Activated naive CD8-positive, alpha-beta T cell treated with anti-CD3 and anti-CD28 coated beads, Interleukin-2, amount 50 U/mL, for 24 hours (primary cell): ENCODE data around the gene PRKN.

ENCODE experiments used
- ATAC-seq: fragments of 150-1000 bp; cut with Tn5 transposase; one replicate; pipeline ENCODE4 v1.10.0; 2021
- DNase-seq: peaks from one replicate; pipeline ENCODE4 v3.0.0; 2021
- H3K27ac Mint-ChIP-seq: one replicate; pipeline ENCODE4 v1.8.0; 2021; ENCODE audit warnings: mild to moderate bottlenecking, mixed read lengths
- H3K27me3 Mint-ChIP-seq: one replicate; pipeline ENCODE4 v1.8.0; 2021; ENCODE audit warnings: mixed read lengths
- H3K36me3 Mint-ChIP-seq: one replicate; pipeline ENCODE4 v1.8.0; 2021; ENCODE audit warnings: low read depth, mixed read lengths
- H3K4me1 Mint-ChIP-seq: one replicate; pipeline ENCODE4 v1.8.0; 2021; ENCODE audit warnings: mixed read lengths
- H3K4me3 Mint-ChIP-seq: one replicate; pipeline ENCODE4 v1.8.0; 2021; ENCODE audit warnings: mild to moderate bottlenecking, moderate library complexity, mixed read lengths
- H3K9me3 Mint-ChIP-seq: one replicate; pipeline ENCODE4 v1.8.0; 2021; ENCODE audit warnings: mixed read lengths

Gene PRKN

DNA sequence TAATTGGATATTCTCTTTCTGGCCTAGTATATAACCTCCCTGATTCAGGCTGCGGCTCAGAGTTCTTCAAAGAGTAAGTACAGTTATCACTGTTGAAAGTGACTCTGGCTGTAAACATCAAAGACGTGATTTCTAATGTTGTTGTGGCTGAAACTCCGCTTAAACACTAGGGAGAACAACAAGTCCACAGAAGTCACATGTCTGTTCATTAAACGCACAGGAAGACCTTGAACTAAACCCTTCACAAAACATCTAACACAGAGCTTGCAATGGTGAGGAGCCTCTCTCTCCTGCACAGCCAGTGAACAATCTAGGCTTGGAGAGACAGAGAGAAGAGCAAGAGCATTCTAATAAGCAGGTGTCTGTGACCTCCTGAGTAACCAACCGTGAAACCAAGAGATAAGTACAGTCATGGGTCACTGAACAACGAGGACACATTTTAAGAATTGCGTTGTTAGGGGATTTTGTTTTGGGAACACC lies 249.3 kb downstream of the PRKN start:
- no peaks in the 10 kb centered on the region for H3K27me3 Mint-ChIP-seq
- no peak for DNase-seq
- H3K27ac Mint-ChIP-seq: no peak overlapping the region
- no peaks in the 10 kb centered on the region for H3K9me3 Mint-ChIP-seq
- no peaks in the 10 kb centered on the region for H3K4me1 Mint-ChIP-seq
- no peak overlapping the region for H3K4me3 Mint-ChIP-seq
- H3K36me3 Mint-ChIP-seq: peaks cover 4% of the 10 kb centered on the region
- no peak for ATAC-seq

- no peak overlapping the region for H3K4me3 Mint-ChIP-seq
- ATAC-seq: no peak
- H3K27ac Mint-ChIP-seq: no peak overlapping the region
- peaks cover 4% of the 10 kb centered on the region for H3K36me3 Mint-ChIP-seq
- no peaks in the 10 kb centered on the region for H3K9me3 Mint-ChIP-seq
- DNase-seq: no peak
- no peaks in the 10 kb centered on the region for H3K27me3 Mint-ChIP-seq
- no peaks in the 10 kb centered on the region for H3K4me1 Mint-ChIP-seq
Observed at GRCh38 chr6:162474722-162475121, 252.8 kb downstream of the PRKN start.

DNA sequence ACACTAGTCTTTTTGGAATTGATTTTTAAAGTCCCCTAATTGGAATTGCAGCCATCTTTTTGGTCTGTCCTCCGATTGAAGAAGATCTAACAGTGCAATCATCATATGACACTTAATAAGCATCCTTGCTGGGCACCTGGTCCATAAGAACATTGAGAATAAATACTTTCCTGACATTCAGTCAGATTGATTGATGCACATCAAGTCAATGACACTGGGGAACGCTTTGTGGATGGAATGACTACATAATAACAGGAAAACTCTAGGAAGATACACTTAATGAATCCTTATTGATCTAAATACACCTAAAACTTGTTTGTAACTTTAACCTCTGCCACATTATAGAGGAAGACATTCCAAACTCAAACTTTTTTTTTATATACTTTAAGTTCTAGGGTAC lies 255.7 kb downstream of the PRKN start:
- Mint-ChIP-seq H3K4me3 (no peak overlapping the region), H3K9me3 (no peaks in the 10 kb centered on the region), H3K27me3 (no peaks in the 10 kb centered on the region), H3K36me3 (peaks cover 6% of the 10 kb centered on the region), H3K4me1 (no peaks in the 10 kb centered on the region), H3K27ac (no peak overlapping the region)
- no peak for DNase-seq
- no peak for ATAC-seq

DNA sequence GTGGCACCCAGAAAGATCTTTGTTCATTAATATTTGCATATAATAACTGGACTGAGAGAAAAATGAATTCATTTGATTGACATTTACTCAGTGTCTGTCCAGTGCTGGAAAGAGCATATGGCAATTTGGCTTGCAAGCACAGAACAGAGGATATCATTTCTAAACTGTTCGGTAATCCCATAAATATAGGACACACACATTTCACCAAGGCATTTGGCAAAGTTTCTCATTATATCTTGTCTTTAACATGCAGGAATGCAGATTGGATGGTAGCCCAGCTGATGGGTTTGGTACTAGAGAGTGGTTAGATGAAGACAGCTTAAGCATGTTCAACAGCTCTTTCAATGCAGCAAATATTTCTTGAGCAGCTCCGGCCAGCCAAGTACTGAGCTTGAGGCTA lies 259.2 kb downstream of the PRKN start:
- Mint-ChIP-seq H3K4me3 (no peak overlapping the region), H3K9me3 (no peaks in the 10 kb centered on the region), H3K27ac (no peak overlapping the region), H3K36me3 (peaks cover 1% of the 10 kb centered on the region), H3K4me1 (no peaks in the 10 kb centered on the region), H3K27me3 (no peaks in the 10 kb centered on the region)
- ATAC-seq: no peak
- DNase-seq: no peak

- Mint-ChIP-seq H3K36me3 (peaks cover 1% of the 10 kb centered on the region), H3K4me1 (no peaks in the 10 kb centered on the region), H3K4me3 (no peak overlapping the region), H3K9me3 (no peaks in the 10 kb centered on the region), H3K27ac (no peak overlapping the region), H3K27me3 (no peaks in the 10 kb centered on the region)
- DNase-seq (no peak), ATAC-seq (no peak)
Observed at GRCh38 chr6:162467679-162468078, 259.9 kb downstream of the PRKN start.

DNA sequence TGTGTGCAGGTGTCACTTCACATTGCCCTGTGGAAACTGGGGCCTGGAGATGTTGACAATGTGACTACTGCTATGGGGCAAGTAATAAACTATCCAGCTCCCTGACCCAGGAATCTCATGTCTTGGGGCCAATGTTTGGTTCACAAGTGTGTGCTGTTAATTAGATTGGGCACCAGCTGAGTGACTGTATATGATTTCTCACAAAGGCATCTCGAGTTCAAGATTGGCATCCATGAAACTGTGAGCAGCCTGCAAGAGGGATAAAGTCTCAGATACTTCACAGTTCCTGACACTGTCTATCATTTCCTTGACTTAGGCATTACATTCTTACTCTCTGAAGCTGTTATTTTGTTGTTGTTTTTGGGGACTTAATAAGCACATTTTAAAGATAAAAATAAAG lies 264.0 kb downstream of the PRKN start:
- Mint-ChIP-seq H3K4me1 (no peaks in the 10 kb centered on the region), H3K9me3 (peaks cover 10% of the 10 kb centered on the region), H3K4me3 (no peak overlapping the region), H3K27me3 (no peaks in the 10 kb centered on the region), H3K36me3 (peaks cover 1% of the 10 kb centered on the region), H3K27ac (no peak overlapping the region)
- DNase-seq (no peak), ATAC-seq (no peak)

DNA sequence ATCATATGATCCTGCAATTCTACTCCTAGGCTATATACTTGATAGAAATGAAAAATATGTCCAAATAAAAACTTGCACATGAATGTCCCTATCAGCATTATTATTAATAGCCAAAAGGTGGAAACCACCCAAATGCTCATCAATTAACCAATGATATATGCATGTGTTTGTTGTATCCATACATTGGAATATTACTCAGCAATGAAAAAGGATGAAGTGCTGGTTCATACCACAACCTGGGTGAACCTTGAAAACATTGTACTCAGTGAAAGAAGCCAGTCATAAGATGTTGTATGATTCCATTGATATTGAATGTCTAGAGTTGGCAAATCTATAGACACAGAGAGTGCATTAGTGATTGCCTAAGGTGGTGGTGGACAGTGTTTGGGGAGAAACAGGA lies 267.6 kb downstream of the PRKN start:
- Mint-ChIP-seq H3K4me3 (no peak overlapping the region), H3K27ac (no peak overlapping the region), H3K36me3 (no peaks in the 10 kb centered on the region), H3K9me3 (peaks cover 13% of the 10 kb centered on the region), H3K4me1 (no peaks in the 10 kb centered on the region), H3K27me3 (no peaks in the 10 kb centered on the region)
- DNase-seq (no peak), ATAC-seq (no peak)

DNA sequence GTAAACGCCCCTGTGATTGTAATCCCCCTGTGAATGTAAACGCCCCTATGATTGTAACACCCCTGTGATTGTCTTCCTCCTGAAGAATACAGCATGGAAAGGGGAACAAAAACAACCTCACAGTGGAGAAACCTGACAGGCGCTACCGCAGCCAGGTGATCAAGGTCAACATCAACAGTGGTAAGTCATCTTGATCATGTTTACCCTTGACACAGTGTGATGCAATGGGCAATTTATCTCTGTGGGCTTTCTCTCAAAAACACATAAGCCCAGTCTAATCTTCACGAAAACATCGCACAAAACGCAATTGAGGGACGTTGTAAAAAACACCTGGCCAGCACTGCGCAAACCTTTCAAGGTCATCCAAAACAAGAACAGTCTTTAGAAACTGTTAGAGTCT lies 277.2 kb downstream of the PRKN start:
- ATAC-seq: no peak
- H3K27me3 Mint-ChIP-seq: no peaks in the 10 kb centered on the region

DNA sequence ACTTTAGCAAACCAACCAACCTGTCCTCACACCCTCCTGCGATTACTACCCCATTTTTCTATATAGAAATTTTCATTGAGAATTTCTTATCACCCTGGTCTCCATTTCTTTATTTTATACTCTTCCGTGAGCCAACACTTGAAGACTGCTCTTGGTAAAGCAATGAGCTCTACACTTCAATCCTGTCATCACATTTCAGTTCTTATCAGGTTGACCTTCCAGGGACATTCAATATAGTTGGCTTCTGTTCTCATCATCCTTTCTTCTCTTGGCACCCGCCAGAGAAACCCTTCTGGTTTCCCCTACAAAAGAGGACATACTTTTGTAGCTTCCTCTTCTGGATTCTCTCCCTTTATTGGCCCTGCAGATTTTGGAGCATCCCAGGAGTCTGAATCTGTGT lies 279.3 kb downstream of the PRKN start:
- no peaks in the 10 kb centered on the region for H3K9me3 Mint-ChIP-seq
- H3K4me3 Mint-ChIP-seq: no peak overlapping the region
- H3K27me3 Mint-ChIP-seq: no peaks in the 10 kb centered on the region
- H3K27ac Mint-ChIP-seq: no peak overlapping the region
- DNase-seq: no peak
- peaks cover 3% of the 10 kb centered on the region for H3K36me3 Mint-ChIP-seq
- ATAC-seq: no peak
- no peaks in the 10 kb centered on the region for H3K4me1 Mint-ChIP-seq

More for the DNA sequence above, 277.2 kb downstream of the PRKN start:
- H3K4me3 Mint-ChIP-seq: no peak overlapping the region
- no peaks in the 10 kb centered on the region for H3K4me1 Mint-ChIP-seq
- no peak overlapping the region for H3K27ac Mint-ChIP-seq
- DNase-seq: no peak
- H3K9me3 Mint-ChIP-seq: peaks cover 10% of the 10 kb centered on the region
- peaks cover 3% of the 10 kb centered on the region for H3K36me3 Mint-ChIP-seq

DNA sequence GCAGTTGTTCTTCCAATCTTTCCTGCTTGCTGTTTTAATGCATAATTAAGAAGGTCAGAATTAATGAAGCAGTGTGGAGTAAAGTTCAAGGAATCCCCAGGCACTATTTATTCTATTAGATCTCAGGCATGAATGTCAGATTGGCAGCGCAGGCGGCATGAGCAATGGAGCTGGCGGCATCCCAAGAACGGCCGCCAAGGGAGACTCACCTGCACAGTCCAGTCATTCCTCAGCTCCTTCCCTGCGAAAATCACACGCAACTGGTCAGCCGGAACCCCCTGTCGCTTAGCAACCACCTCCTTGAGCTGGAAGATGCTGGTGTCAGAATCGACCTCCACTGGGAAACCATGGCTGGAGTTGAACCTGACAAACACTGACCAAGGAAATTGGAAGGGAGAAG lies 284.5 kb downstream of the PRKN start:
- Mint-ChIP-seq H3K27me3 (no peaks in the 10 kb centered on the region), H3K27ac (no peak overlapping the region), H3K9me3 (peaks cover 26% of the 10 kb centered on the region), H3K4me1 (no peaks in the 10 kb centered on the region), H3K4me3 (no peak overlapping the region), H3K36me3 (peaks cover 17% of the 10 kb centered on the region)
- no peak for DNase-seq
- no peak for ATAC-seq

DNA sequence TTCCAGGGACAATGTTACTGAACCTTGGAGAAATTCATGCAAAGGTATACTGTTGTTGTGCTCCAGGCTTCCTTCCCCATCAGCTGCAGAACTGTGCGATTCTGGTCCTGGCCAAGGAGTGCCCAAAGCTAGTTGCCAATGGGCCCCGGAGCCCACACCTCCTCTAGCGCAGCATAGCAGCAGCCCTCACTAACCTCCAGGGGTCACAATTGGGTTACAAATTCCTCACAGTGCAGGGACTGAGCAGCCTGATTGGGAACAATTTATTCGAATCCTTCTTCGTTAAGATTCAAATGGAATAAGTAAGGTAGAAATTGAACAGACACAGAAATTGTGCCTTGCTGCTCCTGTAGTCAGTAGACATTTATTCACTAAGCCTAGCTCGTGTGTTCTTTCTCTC lies 284.9 kb downstream of the PRKN start:
- Mint-ChIP-seq H3K9me3 (peaks cover 27% of the 10 kb centered on the region), H3K27me3 (no peaks in the 10 kb centered on the region), H3K4me3 (no peak overlapping the region), H3K36me3 (peaks cover 17% of the 10 kb centered on the region), H3K4me1 (no peaks in the 10 kb centered on the region), H3K27ac (no peak overlapping the region)
- DNase-seq (no peak), ATAC-seq (no peak)

- Mint-ChIP-seq H3K4me1 (no peaks in the 10 kb centered on the region), H3K9me3 (peaks cover 29% of the 10 kb centered on the region), H3K27me3 (no peaks in the 10 kb centered on the region), H3K36me3 (peaks cover 17% of the 10 kb centered on the region), H3K27ac (no peak overlapping the region), H3K4me3 (no peak overlapping the region)
- no peak for DNase-seq
- ATAC-seq: no peak
Observed at GRCh38 chr6:162441991-162442390, 285.6 kb downstream of the PRKN start.

DNA sequence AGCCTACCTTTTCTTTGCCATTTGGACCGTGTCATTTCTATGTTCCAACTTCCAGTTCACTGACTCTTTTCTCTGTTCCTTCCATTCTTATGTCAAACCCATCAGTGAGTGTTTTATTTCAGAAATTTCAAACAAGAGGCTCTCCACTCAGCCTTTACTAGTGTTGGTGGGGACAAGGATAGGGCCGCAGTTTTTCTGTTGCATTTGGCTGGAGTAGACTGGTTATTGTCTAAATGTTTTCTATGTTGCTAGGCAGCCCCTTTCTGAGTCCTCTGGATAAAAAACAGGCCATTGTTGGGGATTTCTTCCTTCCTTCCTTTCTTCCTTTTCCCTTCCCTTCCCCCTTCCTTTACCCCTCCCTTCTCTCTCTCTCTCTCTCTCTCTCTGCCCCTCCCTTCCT lies 288.6 kb downstream of the PRKN start:
- no peak for ATAC-seq
- no peak for DNase-seq
- Mint-ChIP-seq H3K27ac (no peak overlapping the region), H3K4me1 (no peaks in the 10 kb centered on the region), H3K36me3 (peaks cover 14% of the 10 kb centered on the region), H3K9me3 (peaks cover 30% of the 10 kb centered on the region), H3K27me3 (no peaks in the 10 kb centered on the region), H3K4me3 (no peak overlapping the region)

GRCh38 chr6:162435071-162435470 lies 292.5 kb downstream of the PRKN start:
- Mint-ChIP-seq H3K27me3 (no peaks in the 10 kb centered on the region), H3K4me1 (no peaks in the 10 kb centered on the region), H3K27ac (no peak overlapping the region), H3K9me3 (peaks cover 22% of the 10 kb centered on the region), H3K4me3 (no peak overlapping the region), H3K36me3 (peaks cover 8% of the 10 kb centered on the region)
- DNase-seq: no peak
- ATAC-seq: no peak

- no peaks in the 10 kb centered on the region for H3K27me3 Mint-ChIP-seq
- no peak for DNase-seq
- H3K27ac Mint-ChIP-seq: no peak overlapping the region
- H3K4me1 Mint-ChIP-seq: no peaks in the 10 kb centered on the region
- no peak for ATAC-seq
- H3K36me3 Mint-ChIP-seq: peaks cover 5% of the 10 kb centered on the region
- H3K4me3 Mint-ChIP-seq: no peak overlapping the region
- H3K9me3 Mint-ChIP-seq: peaks cover 9% of the 10 kb centered on the region
Observed at GRCh38 chr6:162421004-162421403, 306.6 kb downstream of the PRKN start.

DNA sequence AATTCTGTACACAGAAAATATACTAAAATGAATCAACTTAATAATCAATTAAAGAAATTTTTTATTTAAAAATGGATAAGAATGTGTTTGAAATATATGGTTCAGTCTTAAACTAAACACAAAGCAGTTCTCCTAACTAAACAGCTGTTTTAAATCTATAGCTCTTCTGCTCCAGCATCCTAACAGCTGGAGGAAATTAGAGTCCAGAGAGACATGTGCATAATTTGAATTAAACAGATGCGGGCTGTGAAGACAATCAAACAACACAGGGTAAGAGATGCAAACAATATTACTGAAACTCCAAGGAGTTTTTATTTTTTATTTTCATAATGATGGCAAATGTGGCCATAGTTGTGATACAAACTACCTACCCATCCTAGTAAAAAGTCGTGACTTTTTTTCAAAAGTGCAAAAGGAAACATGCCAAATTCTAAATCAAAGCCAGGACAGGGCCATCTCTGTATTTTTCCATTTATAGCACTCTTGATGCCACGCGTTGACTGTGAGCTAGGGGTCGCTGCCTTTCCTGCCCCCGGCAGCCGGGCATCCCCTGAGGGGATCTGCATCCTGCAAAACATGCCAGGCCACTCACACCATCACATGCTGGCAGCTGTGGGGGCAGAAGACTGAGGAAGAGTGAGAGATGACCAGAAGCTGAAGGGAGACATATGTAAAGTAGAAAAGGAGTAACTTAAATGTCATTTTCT lies 310.6 kb downstream of the PRKN start:
- no peak overlapping the region for H3K27ac Mint-ChIP-seq
- H3K4me3 Mint-ChIP-seq: no peak overlapping the region
- DNase-seq: no peak
- H3K27me3 Mint-ChIP-seq: no peaks in the 10 kb centered on the region
- no peaks in the 10 kb centered on the region for H3K4me1 Mint-ChIP-seq
- peaks cover 2% of the 10 kb centered on the region for H3K36me3 Mint-ChIP-seq
- ATAC-seq: no peak
- H3K9me3 Mint-ChIP-seq: peaks cover 5% of the 10 kb centered on the region
